LoVo (cell line): ENCODE results near the gene TTC28.
"Not testable (repeated sequence)": the region's sequence is repeated elsewhere in the genome, so short reads cannot be mapped to it uniquely, and the experiment has no call there.

Source experiments
- DNase-seq: peaks from one replicate; pipeline ENCODE4 v3.0.0-alpha.2; 2016; ENCODE audit warnings: low spot score

The TTC28 gene

GRCh38 chr22:28183078-28183860 lies 496.4 kb downstream of the TTC28 start:
- no peak for DNase-seq

GRCh38 chr22:28180804-28181731 lies 498.6 kb downstream of the TTC28 start:
- no peak for DNase-seq

- no peak for DNase-seq
These were observed 500.2 kb downstream of the TTC28 start for GRCh38 chr22:28179392-28179791.

GRCh38 chr22:28175730-28176492 lies 503.7 kb downstream of the TTC28 start:
- no peak for DNase-seq

- no peak for DNase-seq
These were observed 505.1 kb downstream of the TTC28 start for GRCh38 chr22:28174509-28174908.

GRCh38 chr22:28172892-28173670 lies 506.6 kb downstream of the TTC28 start:
- no peak for DNase-seq

- DNase-seq: no peak
These were observed 507.9 kb downstream of the TTC28 start for GRCh38 chr22:28171712-28172111.

GRCh38 chr22:28171115-28171514 lies 508.5 kb downstream of the TTC28 start:
- DNase-seq: no peak

GRCh38 chr22:28169314-28169713 lies 510.3 kb downstream of the TTC28 start:
- not testable (repeated sequence) for DNase-seq

GRCh38 chr22:28155808-28156207 lies 523.8 kb downstream of the TTC28 start:
- DNase-seq: no peak

- DNase-seq: no peak
These were observed 524.8 kb downstream of the TTC28 start for GRCh38 chr22:28154861-28155260.

- DNase-seq: no peak
These were observed 528.4 kb downstream of the TTC28 start for GRCh38 chr22:28151151-28151816.

GRCh38 chr22:28148816-28149465 lies 530.7 kb downstream of the TTC28 start:
- DNase-seq: no peak

GRCh38 chr22:28147401-28147800 lies 532.2 kb downstream of the TTC28 start:
- no peak for DNase-seq

GRCh38 chr22:28146401-28147314 lies 533.0 kb downstream of the TTC28 start:
- no peak for DNase-seq

GRCh38 chr22:28143961-28144745 lies 535.5 kb downstream of the TTC28 start:
- DNase-seq: no peak

GRCh38 chr22:28143241-28143865 lies 536.3 kb downstream of the TTC28 start:
- no peak for DNase-seq

GRCh38 chr22:28142361-28142961 lies 537.2 kb downstream of the TTC28 start:
- no peak for DNase-seq
